Activated CD4-positive, alpha-beta memory T cell treated with anti-CD3 and anti-CD28 coated beads, Interleukin-2, amount 10 ng/mL, durations not matched to agents 7 days and 5 days (primary cell): Measurements from ENCODE around the gene REC8. TPM values are rescaled to one million over a fixed set of nuclear protein-coding genes. Genes with fewer than 3 reads are reported as not detected.
"Not testable (repeated sequence)": the region's sequence is repeated elsewhere in the genome, so short reads cannot be mapped to it uniquely, and the experiment has no call there.

Experiments
- CTCF ChIA-PET: fragments of 350-600 bp; sonication (Branson Sonifier 250); formaldehyde crosslinking; loops from one replicate; lab custom pipeline; 2021; ENCODE audit warnings: antibody characterized with exemption, inconsistent platforms; lab: Charles Lee
- POLR2A ChIA-PET: fragments of 350-600 bp; sonication (Branson Sonifier 250); formaldehyde crosslinking; loops from one replicate; lab custom pipeline; 2021; ENCODE audit warnings: antibody characterized with exemption; lab: Charles Lee
- DNase-seq: peaks from one replicate; pipeline ENCODE4 v3.0.0-alpha.2; 2020
- H3K27ac Mint-ChIP-seq: one replicate; pipeline ENCODE4 v1.8.0; 2021; ENCODE audit warnings: mild to moderate bottlenecking, mixed read lengths
- H3K27me3 Mint-ChIP-seq: one replicate; pipeline ENCODE4 v1.8.0; 2021; ENCODE audit warnings: mixed read lengths
- H3K36me3 Mint-ChIP-seq: one replicate; pipeline ENCODE4 v1.8.0; 2021; ENCODE audit warnings: low read depth, mixed read lengths
- H3K4me1 Mint-ChIP-seq: one replicate; pipeline ENCODE4 v1.8.0; 2021; ENCODE audit warnings: mixed read lengths
- H3K4me3 Mint-ChIP-seq: one replicate; pipeline ENCODE4 v1.8.0; 2021; ENCODE audit warnings: mild to moderate bottlenecking, mixed read lengths
- H3K9me3 Mint-ChIP-seq: one replicate; pipeline ENCODE4 v1.8.0; 2021; ENCODE audit warnings: mixed read lengths
- total RNA-seq, 2 experiments: library from RNA; stranded (reverse); gene quantifications; one replicate each; pipeline ENCODE4 v1.2.3, GENCODE V29; 2021

REC8 gene
- total RNA-seq, 2 experiments from 2014 or later = 48.0 to 51.9 TPM

GRCh38 chr14:24198814-24199524 lies 27.1 kb downstream of the REC8 start:
- no peaks in the 10 kb centered on the region for H3K27me3 Mint-ChIP-seq
- CTCF ChIA-PET = interaction anchor here (0.6 to 1.0 kb wide), 2 partner anchors 14 to 32 kb away, joined by 3 to 6 read pairs; partner anchors contain the start of gene CHMP4A
- no peak overlapping the region for H3K4me3 Mint-ChIP-seq
- no peak for DNase-seq
- POLR2A ChIA-PET = interaction anchor here (0.6 to 2.2 kb wide), 5 partner anchors 10 to 428 kb away, joined by 3 to 7 read pairs (median 5); partner anchors contain the start of genes CHMP4A and MDP1
- H3K9me3 Mint-ChIP-seq = peaks cover 20% of the 10 kb centered on the region
- peaks cover 41% of the 10 kb centered on the region for H3K4me1 Mint-ChIP-seq
- H3K27ac Mint-ChIP-seq = peak overlapping the region; percentile 32
- peaks cover 70% of the 10 kb centered on the region for H3K36me3 Mint-ChIP-seq

GRCh38 chr14:24202538-24202937 lies 30.7 kb downstream of the REC8 start:
- H3K4me3 Mint-ChIP-seq, H3K27me3 Mint-ChIP-seq, DNase-seq, H3K27ac Mint-ChIP-seq: not testable (repeated sequence)
- Mint-ChIP-seq H3K9me3 (peaks cover 20% of the 10 kb centered on the region), H3K4me1 (peaks cover 22% of the 10 kb centered on the region), H3K36me3 (peaks cover 87% of the 10 kb centered on the region)
- ChIA-PET POLR2A (interaction anchor here (1.4 to 2.8 kb wide), 3 partner anchors 11 to 41 kb away, joined by 3 to 9 read pairs (median 7); partner anchors contain the start of genes CHMP4A, IRF9 and TINF2), CTCF (interaction anchor here (0.8 kb wide), 1 partner anchor 11 kb away, joined by 4 read pairs; the partner anchor contains the start of gene CHMP4A)

- ChIA-PET CTCF (interaction anchor here (0.8 kb wide), 1 partner anchor 10 kb away, joined by 4 read pairs; the partner anchor contains the start of gene CHMP4A), POLR2A (interaction anchor here (1.4 to 14.0 kb wide), 4 partner anchors 8 to 42 kb away, joined by 3 to 186 read pairs (median 8); partner anchors contain the start of genes CHMP4A, IRF9, TINF2 and TM9SF1)
- H3K36me3 Mint-ChIP-seq = peaks cover 92% of the 10 kb centered on the region
- not testable (repeated sequence) for DNase-seq, H3K27me3 Mint-ChIP-seq, H3K27ac Mint-ChIP-seq, H3K4me3 Mint-ChIP-seq
- peaks cover 20% of the 10 kb centered on the region for H3K9me3 Mint-ChIP-seq
- peaks cover 21% of the 10 kb centered on the region for H3K4me1 Mint-ChIP-seq
These were observed 31.5 kb downstream of the REC8 start for GRCh38 chr14:24203249-24203886.

GRCh38 chr14:24204163-24205146 lies 32.6 kb downstream of the REC8 start:
- Mint-ChIP-seq H3K27ac (peak overlapping the region; percentile 9), H3K36me3 (peaks cover 90% of the 10 kb centered on the region), H3K9me3 (peaks cover 14% of the 10 kb centered on the region), H3K4me1 (peaks cover 14% of the 10 kb centered on the region), H3K4me3 (no peak overlapping the region), H3K27me3 (no peaks in the 10 kb centered on the region)
- no peak for DNase-seq
- POLR2A ChIA-PET = interaction anchor here (1.7 to 14.0 kb wide), 3 partner anchors 9 to 43 kb away, joined by 3 to 186 read pairs (median 7); partner anchors contain the start of genes IRF9, TINF2 and TM9SF1
- CTCF ChIA-PET = no interaction called here

GRCh38 chr14:24206260-24207103 lies 34.6 kb downstream of the REC8 start:
- DNase-seq = no peak
- H3K36me3 Mint-ChIP-seq = peaks cover 90% of the 10 kb centered on the region
- no peak overlapping the region for H3K27ac Mint-ChIP-seq
- H3K4me1 Mint-ChIP-seq = peaks cover 23% of the 10 kb centered on the region
- no peaks in the 10 kb centered on the region for H3K27me3 Mint-ChIP-seq
- H3K4me3 Mint-ChIP-seq = no peak overlapping the region
- POLR2A ChIA-PET = interaction anchor here (1.2 to 14.0 kb wide), 2 partner anchors 11 to 36 kb away, joined by 3 to 186 read pairs; partner anchors contain the start of genes TINF2 and TM9SF1
- peaks cover 11% of the 10 kb centered on the region for H3K9me3 Mint-ChIP-seq
- CTCF ChIA-PET = interaction anchor here (1.2 to 1.4 kb wide), 2 partner anchors 10 to 45 kb away, joined by 3 to 5 read pairs; no protein-coding TSS in a partner anchor

GRCh38 chr14:24207104-24207551 lies 35.2 kb downstream of the REC8 start:
- DNase-seq = no peak
- Mint-ChIP-seq H3K4me3 (no peak overlapping the region), H3K36me3 (peaks cover 87% of the 10 kb centered on the region), H3K4me1 (peaks cover 29% of the 10 kb centered on the region), H3K27ac (no peak overlapping the region), H3K27me3 (no peaks in the 10 kb centered on the region), H3K9me3 (peaks cover 8% of the 10 kb centered on the region)
- ChIA-PET CTCF (interaction anchor here (1.4 kb wide), 1 partner anchor 11 kb away, joined by 5 read pairs; no protein-coding TSS in a partner anchor), POLR2A (interaction anchor here (0.6 to 14.0 kb wide), 4 partner anchors 9 to 127 kb away, joined by 3 to 186 read pairs (median 4); partner anchors contain the start of genes IRF9, MDP1 and TM9SF1)

- no peaks in the 10 kb centered on the region for H3K27me3 Mint-ChIP-seq
- POLR2A ChIA-PET = interaction anchor here (0.6 to 14.0 kb wide), 4 partner anchors 8 to 128 kb away, joined by 3 to 186 read pairs (median 4); partner anchors contain the start of genes IRF9, MDP1 and TM9SF1
- H3K36me3 Mint-ChIP-seq = peaks cover 85% of the 10 kb centered on the region
- peaks cover 33% of the 10 kb centered on the region for H3K4me1 Mint-ChIP-seq
- CTCF ChIA-PET = interaction anchor here (1.4 kb wide), 1 partner anchor 11 kb away, joined by 5 read pairs; no protein-coding TSS in a partner anchor
- no peak overlapping the region for H3K27ac Mint-ChIP-seq
- H3K4me3 Mint-ChIP-seq = no peak overlapping the region
- H3K9me3 Mint-ChIP-seq = peaks cover 6% of the 10 kb centered on the region
- no peak for DNase-seq
These were observed 35.7 kb downstream of the REC8 start for GRCh38 chr14:24207625-24208024.

GRCh38 chr14:24211311-24211710 lies 39.4 kb downstream of the REC8 start:
- Mint-ChIP-seq H3K9me3 (no peaks in the 10 kb centered on the region), H3K36me3 (peaks cover 66% of the 10 kb centered on the region), H3K27ac (peak overlapping the region; percentile 95), H3K27me3 (no peaks in the 10 kb centered on the region), H3K4me3 (peak overlapping the region; percentile 90), H3K4me1 (peaks cover 62% of the 10 kb centered on the region)
- CTCF ChIA-PET = interaction anchor here (1.4 to 4.2 kb wide), 4 partner anchors 31 to 122 kb away, joined by 3 to 28 read pairs (median 10); partner anchors contain the start of genes CIDEB, PSME2 and TINF2
- no peak for DNase-seq
- POLR2A ChIA-PET = interaction anchor here (1.2 to 14.0 kb wide), 6 partner anchors 16 to 71 kb away, joined by 3 to 186 read pairs (median 15); partner anchors contain the start of genes EMC9, GMPR2, IPO4 and IRF9

GRCh38 chr14:24212924-24213865 lies 41.3 kb downstream of the REC8 start, which contains the start of gene CHMP4A:
Gene CHMP4A (minus strand): TSS chr14:24213488. CDS start chr14:24213439, 49 bp downstream.
- Mint-ChIP-seq H3K4me1 (peaks cover 67% of the 10 kb centered on the region), H3K27me3 (no peaks in the 10 kb centered on the region), H3K9me3 (no peaks in the 10 kb centered on the region), H3K36me3 (peaks cover 56% of the 10 kb centered on the region), H3K27ac (peak within 1 kb of the TSS; percentile 95), H3K4me3 (peak within 1 kb of the TSS; percentile 90)
- peak; percentile 98 for DNase-seq
- ChIA-PET POLR2A (interaction anchor here (0.6 to 14.0 kb wide), 42 partner anchors 9 to 218 kb away, joined by 3 to 186 read pairs (median 7); partner anchors contain the start of genes CBLN3, CIDEB, DCAF11 and DHRS1), CTCF (interaction anchor here (0.8 to 4.2 kb wide), 20 partner anchors 9 to 218 kb away, joined by 3 to 28 read pairs (median 4); partner anchors contain the start of genes CBLN3, CIDEB, EMC9 and IPO4)
